IMR-90 (cell line): ENCODE data around the gene USO1.

Experiments
- CHD1 ChIP-seq: IDR thresholded peaks from 2 replicates; pipeline ENCODE4 v1.6.1; 2012; ENCODE audit warnings: low read depth, low read length, improper control_type of control experiment
- RFX5 ChIP-seq: IDR thresholded peaks from 2 replicates; pipeline ENCODE4 v1.8.0; 2012; ENCODE audit warnings: low read depth, mild to moderate bottlenecking, low read length, moderate library complexity
- TF ChIP-seq, protein P1 (sequence below): conservative IDR thresholded peaks from 2 replicates; pipeline ENCODE4 v1.5.1; 2012; ENCODE audit warnings: mild to moderate bottlenecking, low read depth, low read length, improper control_type of control experiment

DNA sequence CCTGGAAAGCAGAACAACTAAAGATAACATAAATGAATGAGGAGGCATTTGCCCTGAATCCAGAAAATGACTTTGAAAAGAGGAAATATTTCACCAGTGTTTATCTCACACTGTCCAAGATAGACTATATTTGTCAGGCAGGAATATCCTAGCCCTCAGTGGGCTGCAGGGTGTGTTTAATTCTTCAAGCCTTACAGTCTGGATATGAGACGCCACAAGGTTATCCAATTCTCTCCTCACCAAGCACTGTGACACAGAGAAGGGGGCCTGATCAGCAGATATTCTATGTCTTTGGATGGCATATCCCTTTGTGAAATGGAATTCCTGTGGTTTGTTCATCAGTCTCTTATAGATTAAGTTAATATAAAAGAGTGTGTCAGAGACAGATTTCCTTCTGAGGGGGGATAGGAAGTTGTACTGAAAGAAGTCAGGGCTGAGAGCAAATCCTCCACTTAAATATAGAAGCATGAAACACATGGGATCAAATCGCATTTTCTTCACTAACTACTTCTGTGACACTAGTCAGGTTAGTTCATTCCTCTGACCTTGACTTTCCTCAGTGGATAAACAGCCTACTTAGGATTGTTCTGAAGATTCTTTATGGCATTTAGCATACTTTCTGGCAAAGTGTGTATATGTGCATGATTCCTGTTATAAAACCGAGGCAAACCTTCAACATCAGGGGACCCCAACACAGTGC is 44.4 kb upstream of the USO1 start:
- no peak for TF ChIP-seq CHD1
- TF ChIP-seq, protein P1, sequence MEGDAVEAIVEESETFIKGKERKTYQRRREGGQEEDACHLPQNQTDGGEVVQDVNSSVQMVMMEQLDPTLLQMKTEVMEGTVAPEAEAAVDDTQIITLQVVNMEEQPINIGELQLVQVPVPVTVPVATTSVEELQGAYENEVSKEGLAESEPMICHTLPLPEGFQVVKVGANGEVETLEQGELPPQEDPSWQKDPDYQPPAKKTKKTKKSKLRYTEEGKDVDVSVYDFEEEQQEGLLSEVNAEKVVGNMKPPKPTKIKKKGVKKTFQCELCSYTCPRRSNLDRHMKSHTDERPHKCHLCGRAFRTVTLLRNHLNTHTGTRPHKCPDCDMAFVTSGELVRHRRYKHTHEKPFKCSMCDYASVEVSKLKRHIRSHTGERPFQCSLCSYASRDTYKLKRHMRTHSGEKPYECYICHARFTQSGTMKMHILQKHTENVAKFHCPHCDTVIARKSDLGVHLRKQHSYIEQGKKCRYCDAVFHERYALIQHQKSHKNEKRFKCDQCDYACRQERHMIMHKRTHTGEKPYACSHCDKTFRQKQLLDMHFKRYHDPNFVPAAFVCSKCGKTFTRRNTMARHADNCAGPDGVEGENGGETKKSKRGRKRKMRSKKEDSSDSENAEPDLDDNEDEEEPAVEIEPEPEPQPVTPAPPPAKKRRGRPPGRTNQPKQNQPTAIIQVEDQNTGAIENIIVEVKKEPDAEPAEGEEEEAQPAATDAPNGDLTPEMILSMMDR: no peak
- no peak for TF ChIP-seq RFX5
